Peyer's patch (tissue), 4 donors: Measurements from ENCODE around the gene ARPC1B.
"Not testable (repeated sequence)": the region's sequence is repeated elsewhere in the genome, so short reads cannot be mapped to it uniquely, and the experiment has no call there.

Experiments
- CTCF ChIP-seq, 6 experiments: fragments of 450-650 bp in 4 of 6; fragments of 200-600 bp in 2 of 6; sonication (generic) in 1 of 6; IDR thresholded peaks; one replicate each; pipeline ENCODE4 v1.5.1; 2017 to 2019; ENCODE audit warnings: antibody characterized with exemption in 6 of 6, mild to moderate bottlenecking in 3 of 6, moderate library complexity in 1 of 6
- POLR2A ChIP-seq, 2 donors: fragments of 450-650 bp; IDR thresholded peaks; one replicate each; pipeline ENCODE4 v1.5.1; 2017; ENCODE audit warnings: antibody characterized with exemption in 2 of 2, mild to moderate bottlenecking in 2 of 2, moderate library complexity in 2 of 2

DNA sequence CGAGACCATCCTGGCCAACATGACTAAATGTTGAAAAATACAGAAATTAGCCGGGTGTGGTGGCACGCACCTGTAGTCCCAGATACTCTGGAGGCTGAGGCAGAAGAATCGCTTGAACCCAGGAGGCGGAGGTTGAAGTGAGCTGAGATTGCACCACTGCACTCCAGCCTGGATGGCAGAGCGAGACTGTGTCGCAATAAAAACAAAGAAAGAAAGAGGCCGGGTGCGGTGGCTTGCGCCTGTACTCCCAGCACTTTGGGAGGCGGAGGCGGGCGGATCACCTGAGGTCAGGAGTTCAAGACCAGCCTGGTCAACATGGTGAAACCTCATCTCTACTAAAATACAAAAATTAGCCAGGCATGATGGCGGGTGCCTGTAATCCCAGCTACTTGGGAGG, 12.7 kb downstream of the ARPC1B start:
- not testable (repeated sequence) for TF ChIP-seq CTCF, POLR2A (IDR thresholded peaks at IDR 0.05)
